Erythroblast (primary cell): Measurements from ENCODE around the gene MLN.

ENCODE experiments used
- GATA1 ChIP-seq: IDR thresholded peaks from 2 replicates; pipeline ENCODE4 v1.6.1; 2011; ENCODE audit warnings: low read depth, mild to moderate bottlenecking, control low read depth, low read length, moderate library complexity
- POLR2A ChIP-seq: IDR thresholded peaks from 2 replicates; pipeline ENCODE4 v1.6.1; 2011; ENCODE audit warnings: mild to moderate bottlenecking, low read length

DNA sequence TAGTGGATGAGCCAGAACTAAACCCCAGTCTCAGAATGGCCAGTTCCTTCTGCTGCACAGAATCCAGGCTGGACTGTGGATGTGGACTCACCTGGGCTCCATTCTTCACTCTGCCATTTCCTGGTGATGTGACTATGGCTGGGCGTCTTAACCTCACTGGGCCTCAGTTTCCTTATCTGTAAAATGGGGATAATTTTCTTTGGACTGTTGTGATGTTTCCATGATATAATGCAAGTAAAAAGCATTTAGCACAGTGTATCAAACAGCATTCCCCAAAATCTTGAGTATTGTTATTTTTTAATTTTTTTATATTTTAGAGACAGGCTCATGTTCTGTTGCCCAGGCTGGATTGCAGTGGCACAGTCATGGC lies 51.2 kb downstream of the MLN start:
- TF ChIP-seq POLR2A, result no peak
- no peak for TF ChIP-seq GATA1
